Limb (tissue), 2 donors: ENCODE measurements around the gene NPIPB8.
"Not testable (repeated sequence)": the region's sequence is repeated elsewhere in the genome, so short reads cannot be mapped to it uniquely, and the experiment has no call there.

ENCODE experiments used
- DNase-seq, 2 donors: peaks; one replicate each; pipeline ENCODE4 v3.0.0-alpha.2; 2016; ENCODE audit errors: extremely low spot score in 2 of 2

Gene NPIPB8

GRCh38 chr16:28637765-28638164, at the start of gene NPIPB8:
TSS of gene NPIPB8 (plus strand) at chr16:28638065. CDS start at chr16:28638361, 296 bp downstream.
- DNase-seq, result not testable (repeated sequence)

- no peak for DNase-seq
Measured at GRCh38 chr16:28589069-28589468, 48.8 kb upstream of the NPIPB8 start.

DNA sequence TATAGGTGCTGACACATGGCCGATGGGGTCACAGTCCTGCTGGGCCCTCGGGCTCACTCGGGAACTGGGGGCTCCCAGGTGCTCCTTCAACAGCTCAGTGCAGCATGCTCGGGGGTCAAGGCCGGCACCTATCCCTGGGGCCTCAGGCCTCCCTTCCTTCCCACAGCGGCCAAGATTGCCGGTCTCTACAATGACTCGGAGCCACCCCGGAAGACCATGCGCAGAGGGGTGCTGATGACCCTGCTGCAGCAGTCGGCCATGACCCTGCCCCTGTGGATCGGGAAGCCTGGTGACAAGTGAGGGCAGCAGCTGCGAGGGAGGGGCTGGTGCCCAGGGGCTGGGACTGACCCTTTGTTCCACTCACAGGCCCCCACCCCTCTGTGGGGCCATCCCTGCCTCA, 47.9 kb upstream of the NPIPB8 start:
- DNase-seq, result no peak

- no peak for DNase-seq
Measured at GRCh38 chr16:28590384-28591340, 47.2 kb upstream of the NPIPB8 start.

DNA sequence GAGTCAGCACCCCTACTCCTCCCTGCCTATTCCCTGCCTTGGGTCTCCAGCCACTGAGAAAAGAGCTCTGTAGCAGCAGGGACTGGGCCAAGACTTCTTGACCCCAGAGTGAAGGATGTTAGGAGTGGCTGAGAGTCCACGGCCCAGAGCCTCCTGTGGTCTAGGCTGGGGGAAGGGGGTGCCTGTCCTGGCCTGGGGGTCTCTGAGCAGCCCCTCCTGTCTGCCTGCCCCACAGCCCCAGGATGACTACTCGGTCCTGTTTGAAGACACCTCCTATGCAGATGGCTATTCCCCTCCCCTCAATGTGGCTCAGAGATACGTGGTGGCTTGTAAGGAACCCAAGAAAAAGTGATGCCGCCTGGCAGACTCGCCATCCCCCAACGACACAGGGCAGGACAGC, 46.5 kb upstream of the NPIPB8 start:
- no peak for DNase-seq

DNA sequence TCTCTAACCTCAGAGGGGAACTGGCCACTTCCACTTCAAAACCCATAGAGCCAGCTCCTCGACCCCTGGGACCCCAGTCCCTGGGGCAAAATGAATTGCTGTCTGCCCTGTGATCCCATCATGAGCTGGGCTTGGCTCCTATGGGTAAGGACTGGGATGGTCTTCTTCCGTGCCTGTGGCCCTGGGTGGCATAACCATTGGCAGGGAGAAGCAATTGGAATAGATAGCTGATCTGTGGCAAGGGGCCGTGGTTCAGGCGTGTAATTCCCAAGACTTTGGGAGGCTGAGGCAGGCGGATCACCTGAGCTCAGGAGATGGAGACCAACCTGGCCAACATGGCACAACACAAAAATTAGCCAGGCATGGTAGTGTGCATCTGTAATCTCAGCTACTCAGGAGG, 45.4 kb upstream of the NPIPB8 start:
- DNase-seq, result no peak

DNA sequence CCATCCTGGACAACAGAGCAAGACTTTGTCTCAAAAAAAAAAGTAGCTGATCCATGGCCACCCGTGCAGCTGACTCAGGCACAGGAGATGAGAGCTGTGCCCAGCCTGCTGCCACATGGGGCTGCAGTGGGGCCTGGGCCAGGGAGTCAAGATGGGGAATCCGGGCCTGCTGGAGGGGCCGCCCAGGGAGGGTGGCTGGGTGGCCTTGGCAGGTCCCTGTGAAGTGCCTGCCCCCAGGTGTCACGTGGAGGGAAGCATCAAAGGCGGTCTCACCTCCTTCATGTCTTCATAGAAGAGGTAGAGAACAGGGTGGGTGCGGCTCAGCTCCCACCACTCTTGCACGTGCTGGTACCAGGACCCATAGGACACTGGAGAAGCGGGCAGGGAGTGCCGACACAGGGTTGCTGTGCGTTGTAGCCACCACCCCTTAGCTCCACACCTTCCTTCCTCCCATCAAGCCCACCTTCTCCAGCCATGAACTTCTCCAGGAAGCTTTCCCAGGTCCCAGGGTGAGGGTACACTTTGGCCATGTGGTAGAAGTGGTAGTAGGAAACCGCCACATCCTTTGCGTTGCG, 44.8 kb upstream of the NPIPB8 start:
- no peak for DNase-seq

GRCh38 chr16:28595451-28595850, 42.4 kb upstream of the NPIPB8 start:
- DNase-seq, result not testable (repeated sequence)

- no peak for DNase-seq
Measured at GRCh38 chr16:28596115-28596630, 41.7 kb upstream of the NPIPB8 start.

DNA sequence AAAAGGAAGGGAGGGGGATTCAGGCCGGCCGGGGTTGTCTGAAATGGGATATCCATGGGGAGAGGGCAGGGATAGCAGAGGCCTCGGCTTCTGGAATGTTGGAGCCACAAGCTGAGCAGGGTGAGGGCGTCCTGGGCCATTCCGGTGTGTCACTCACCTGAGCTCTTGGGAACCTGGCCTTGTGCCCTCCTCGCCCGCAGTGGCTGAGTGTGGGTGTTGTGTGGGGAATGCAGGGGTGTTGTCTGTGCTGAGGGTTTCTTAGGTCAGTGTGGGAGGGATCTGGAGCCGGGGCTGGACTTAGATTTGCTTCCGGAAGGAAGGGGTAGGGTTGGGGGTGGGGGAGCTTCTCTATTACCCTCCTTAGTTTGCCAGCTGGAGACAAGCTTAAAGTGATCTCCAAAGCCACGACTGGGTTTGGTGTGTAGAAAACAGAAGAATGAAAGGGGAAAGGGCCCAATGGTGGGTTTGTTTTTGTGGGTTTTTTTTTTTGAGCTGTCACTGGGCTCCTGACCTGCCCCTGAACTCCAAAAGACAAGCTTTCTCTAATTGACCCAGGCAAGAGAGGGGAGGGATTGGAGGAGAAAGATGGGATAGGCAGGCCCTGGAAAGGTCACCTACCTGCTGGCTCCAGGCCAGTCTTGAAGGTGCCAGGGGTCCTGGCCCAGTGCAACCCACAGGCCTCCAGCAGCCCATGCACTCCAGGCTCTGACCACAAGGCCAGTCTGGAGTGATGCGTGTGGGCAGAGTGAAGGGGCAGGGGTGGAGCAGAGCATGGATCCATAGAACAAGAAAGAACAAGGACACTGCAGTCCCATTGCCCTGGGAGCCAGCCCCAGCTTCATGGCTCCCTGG, 40.8 kb upstream of the NPIPB8 start, which contains the start of gene SULT1A2:
Gene SULT1A2, minus strand, starts transcription at position 211 of the 852 bp plus-strand sequence. CDS start 1,120 bp downstream, outside the sequence.
- DNase-seq, result no peak

GRCh38 chr16:28597692-28598261, 40.1 kb upstream of the NPIPB8 start:
- no peak for DNase-seq

DNA sequence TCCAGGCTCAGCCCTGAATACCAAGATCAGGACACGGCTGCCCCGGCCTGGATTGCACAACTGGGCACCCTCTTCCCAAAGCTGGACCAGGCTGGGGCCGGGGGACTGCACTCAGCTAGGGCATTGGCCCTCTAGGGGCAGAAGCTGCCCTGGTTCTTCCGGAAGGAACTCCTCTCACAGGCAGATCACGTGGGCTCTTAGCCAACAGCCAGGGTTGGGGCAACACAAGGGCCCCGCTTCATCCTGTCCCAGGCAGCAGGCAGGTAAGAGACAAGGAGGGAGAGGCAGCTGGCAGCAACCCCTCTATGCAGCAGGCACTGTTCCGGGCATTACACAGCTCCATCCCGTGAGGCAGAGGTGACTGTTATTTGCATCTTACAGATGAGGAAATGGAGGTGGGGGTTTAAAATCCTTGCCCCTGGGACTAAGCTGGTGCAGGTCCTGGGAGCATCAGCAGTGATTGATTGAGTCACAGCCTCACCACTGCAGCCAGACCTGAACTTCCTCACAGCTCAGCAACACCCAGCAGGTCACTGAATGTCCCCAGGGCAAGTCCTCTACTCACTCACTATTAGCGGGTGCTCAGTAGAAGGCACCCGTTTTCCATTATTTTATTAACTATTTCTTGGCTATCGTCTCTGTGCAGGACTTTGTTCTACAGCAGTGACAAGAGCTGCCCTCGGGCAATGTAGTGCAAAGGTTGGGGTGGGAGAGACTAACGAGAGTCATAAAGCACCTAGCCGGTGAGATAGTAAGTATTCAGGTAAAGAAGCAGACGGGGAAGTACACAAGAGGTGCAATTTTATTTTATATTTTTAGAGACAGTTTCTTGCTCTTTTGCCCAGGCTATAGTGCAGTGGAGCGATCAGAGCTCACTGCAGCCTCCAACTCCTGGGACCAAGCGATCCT, 38.2 kb upstream of the NPIPB8 start:
- not testable (repeated sequence) for DNase-seq

- DNase-seq, result not testable (repeated sequence)
Measured at GRCh38 chr16:28600965-28601364, 36.9 kb upstream of the NPIPB8 start.

- not testable (repeated sequence) for DNase-seq
Measured at GRCh38 chr16:28601589-28601988, 36.3 kb upstream of the NPIPB8 start.

- not testable (repeated sequence) for DNase-seq
Measured at GRCh38 chr16:28602062-28602461, 35.8 kb upstream of the NPIPB8 start.

- no peak for DNase-seq
Measured at GRCh38 chr16:28602529-28602928, 35.3 kb upstream of the NPIPB8 start.

GRCh38 chr16:28603381-28604185, 34.3 kb upstream of the NPIPB8 start:
- DNase-seq, result no peak

DNA sequence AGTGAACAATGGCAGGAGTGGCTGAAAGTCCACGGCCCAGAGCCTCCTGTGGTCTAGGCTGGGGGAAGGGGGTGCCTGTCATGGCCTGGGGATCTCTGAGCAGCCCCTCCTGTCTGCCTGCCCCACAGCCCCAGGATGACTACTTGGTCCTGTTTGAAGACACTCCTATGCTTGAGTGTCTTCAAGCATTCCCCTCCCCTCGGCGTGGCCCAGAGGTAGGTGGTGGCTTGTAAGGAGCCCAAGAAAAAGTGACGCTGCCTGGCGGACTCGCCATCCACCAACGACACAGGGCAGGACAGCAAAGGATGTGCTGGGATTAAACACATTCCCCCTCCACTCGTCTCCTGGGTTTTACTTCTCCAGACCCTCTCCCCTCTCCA, 33.7 kb upstream of the NPIPB8 start:
- DNase-seq, result no peak
